HG02870 (cell line): Measurements from ENCODE around the gene TP53I3.
"Not testable (repeated sequence)": the region's sequence is repeated elsewhere in the genome, so short reads cannot be mapped to it uniquely, and the experiment has no call there.

Experiments used
- ATAC-seq: cut with Tn5 transposase; IDR thresholded peaks from one replicate; pipeline ENCODE4 v1.9.1; 2021; ENCODE audit warnings: mild to moderate bottlenecking, moderate library complexity; ENCODE audit not compliant: unreplicated experiment

The TP53I3 gene

GRCh38 chr2:24054366-24055010 is 30.1 kb downstream of the TP53I3 start:
- no peak for ATAC-seq

GRCh38 chr2:24052951-24053350 is 31.7 kb downstream of the TP53I3 start:
- no peak for ATAC-seq

- ATAC-seq = no peak
These were observed 32.8 kb downstream of the TP53I3 start for GRCh38 chr2:24051833-24052232.

- ATAC-seq = no peak
These were observed 34.3 kb downstream of the TP53I3 start for GRCh38 chr2:24050041-24050979.

GRCh38 chr2:24049485-24050021 is 35.1 kb downstream of the TP53I3 start, which contains the start of gene FKBP1B:
Gene FKBP1B (plus strand): TSS chr2:24049741. CDS start chr2:24049850, 109 bp downstream.
- ATAC-seq = no peak

GRCh38 chr2:24048769-24049484 is 35.7 kb downstream of the TP53I3 start:
- no peak for ATAC-seq

GRCh38 chr2:24047703-24048033 is 37.0 kb downstream of the TP53I3 start:
- no peak for ATAC-seq

GRCh38 chr2:24046930-24047702 is 37.5 kb downstream of the TP53I3 start, which contains the start of gene WDCP:
Gene WDCP (minus strand): TSS chr2:24047391. CDS start chr2:24039494, 7,897 bp downstream.
- peak; percentile 99 for ATAC-seq

GRCh38 chr2:24046599-24046929 is 38.1 kb downstream of the TP53I3 start:
- ATAC-seq = no peak

- ATAC-seq = no peak
These were observed 38.8 kb downstream of the TP53I3 start for GRCh38 chr2:24045511-24046508.

- not testable (repeated sequence) for ATAC-seq
These were observed 41.5 kb downstream of the TP53I3 start for GRCh38 chr2:24043133-24043532.

GRCh38 chr2:24040511-24040910 is 44.1 kb downstream of the TP53I3 start:
- no peak for ATAC-seq

GRCh38 chr2:24038786-24039499 is 45.7 kb downstream of the TP53I3 start:
- no peak for ATAC-seq
